PFSK-1 (cell line): ENCODE measurements around the gene PARD3B.

Source experiments
- FOXP2 ChIP-seq: optimal IDR thresholded peaks from 2 replicates; pipeline ENCODE3; 2011; ENCODE audit warnings: borderline replicate concordance, control low read depth, inconsistent platforms; ENCODE audit not compliant: insufficient read depth; ENCODE audit errors: extremely low read length, extremely low read depth
- POLR2AphosphoS5 ChIP-seq: IDR thresholded peaks from 2 replicates; pipeline ENCODE4 v1.6.1; 2012; ENCODE audit warnings: low read depth, mild to moderate bottlenecking, control low read depth, low read length, moderate library complexity
- SIN3A ChIP-seq: IDR thresholded peaks from 2 replicates; pipeline ENCODE4 v1.6.1; 2012; ENCODE audit warnings: mild to moderate bottlenecking, low read length, moderate library complexity, borderline replicate concordance; ENCODE audit not compliant: insufficient read depth
- TAF1 ChIP-seq: IDR thresholded peaks from 2 replicates; pipeline ENCODE4 v1.6.1; 2012; ENCODE audit warnings: low read length, control low read depth, borderline replicate concordance; ENCODE audit not compliant: insufficient read depth
- TF ChIP-seq, protein P1 (sequence below), 2 experiments: IDR thresholded peaks; 2 replicates each; pipeline versions ENCODE4 v1.6.1 to v1.8.0; 2011 to 2012; ENCODE audit warnings: low read depth in 2 of 2, low read length in 2 of 2, control low read depth in 1 of 2, inconsistent platforms in 1 of 2, mild to moderate bottlenecking in 1 of 2, moderate library complexity in 1 of 2; ENCODE audit not compliant: insufficient read depth in 1 of 2

PARD3B gene

DNA sequence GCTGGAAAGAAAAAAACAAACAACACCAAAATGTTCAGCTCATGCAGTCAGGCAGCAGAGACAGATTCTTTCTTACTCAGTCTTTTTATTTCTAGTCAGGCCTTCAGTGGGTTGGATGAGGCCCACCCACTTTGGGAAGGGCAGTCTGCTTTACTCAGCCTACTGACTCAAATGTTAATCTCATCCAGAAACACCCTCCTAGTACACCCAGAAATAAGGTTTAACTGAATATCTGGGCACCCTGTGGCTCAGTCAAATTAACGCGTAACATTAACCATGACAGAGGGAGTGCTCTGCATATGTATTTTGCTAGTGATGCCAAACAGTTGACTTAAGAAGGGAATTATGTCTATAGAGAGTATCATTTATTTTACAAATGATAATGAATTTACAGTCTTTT lies 401.6 kb downstream of the PARD3B start:
- TF ChIP-seq FOXP2 (no peak), POLR2AphosphoS5 (no peak), SIN3A (no peak), TAF1 (no peak)
- TF ChIP-seq, protein P1, sequence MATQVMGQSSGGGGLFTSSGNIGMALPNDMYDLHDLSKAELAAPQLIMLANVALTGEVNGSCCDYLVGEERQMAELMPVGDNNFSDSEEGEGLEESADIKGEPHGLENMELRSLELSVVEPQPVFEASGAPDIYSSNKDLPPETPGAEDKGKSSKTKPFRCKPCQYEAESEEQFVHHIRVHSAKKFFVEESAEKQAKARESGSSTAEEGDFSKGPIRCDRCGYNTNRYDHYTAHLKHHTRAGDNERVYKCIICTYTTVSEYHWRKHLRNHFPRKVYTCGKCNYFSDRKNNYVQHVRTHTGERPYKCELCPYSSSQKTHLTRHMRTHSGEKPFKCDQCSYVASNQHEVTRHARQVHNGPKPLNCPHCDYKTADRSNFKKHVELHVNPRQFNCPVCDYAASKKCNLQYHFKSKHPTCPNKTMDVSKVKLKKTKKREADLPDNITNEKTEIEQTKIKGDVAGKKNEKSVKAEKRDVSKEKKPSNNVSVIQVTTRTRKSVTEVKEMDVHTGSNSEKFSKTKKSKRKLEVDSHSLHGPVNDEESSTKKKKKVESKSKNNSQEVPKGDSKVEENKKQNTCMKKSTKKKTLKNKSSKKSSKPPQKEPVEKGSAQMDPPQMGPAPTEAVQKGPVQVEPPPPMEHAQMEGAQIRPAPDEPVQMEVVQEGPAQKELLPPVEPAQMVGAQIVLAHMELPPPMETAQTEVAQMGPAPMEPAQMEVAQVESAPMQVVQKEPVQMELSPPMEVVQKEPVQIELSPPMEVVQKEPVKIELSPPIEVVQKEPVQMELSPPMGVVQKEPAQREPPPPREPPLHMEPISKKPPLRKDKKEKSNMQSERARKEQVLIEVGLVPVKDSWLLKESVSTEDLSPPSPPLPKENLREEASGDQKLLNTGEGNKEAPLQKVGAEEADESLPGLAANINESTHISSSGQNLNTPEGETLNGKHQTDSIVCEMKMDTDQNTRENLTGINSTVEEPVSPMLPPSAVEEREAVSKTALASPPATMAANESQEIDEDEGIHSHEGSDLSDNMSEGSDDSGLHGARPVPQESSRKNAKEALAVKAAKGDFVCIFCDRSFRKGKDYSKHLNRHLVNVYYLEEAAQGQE (IDR thresholded peaks at IDR 0.05; ENCODE audit: insufficient read depth in 1 of 2, low read depth in 2 of 2, low read length in 2 of 2), result no peak

GRCh38 chr2:204947405-204947804 lies 402.1 kb downstream of the PARD3B start:
- TF ChIP-seq FOXP2, result no peak

DNA sequence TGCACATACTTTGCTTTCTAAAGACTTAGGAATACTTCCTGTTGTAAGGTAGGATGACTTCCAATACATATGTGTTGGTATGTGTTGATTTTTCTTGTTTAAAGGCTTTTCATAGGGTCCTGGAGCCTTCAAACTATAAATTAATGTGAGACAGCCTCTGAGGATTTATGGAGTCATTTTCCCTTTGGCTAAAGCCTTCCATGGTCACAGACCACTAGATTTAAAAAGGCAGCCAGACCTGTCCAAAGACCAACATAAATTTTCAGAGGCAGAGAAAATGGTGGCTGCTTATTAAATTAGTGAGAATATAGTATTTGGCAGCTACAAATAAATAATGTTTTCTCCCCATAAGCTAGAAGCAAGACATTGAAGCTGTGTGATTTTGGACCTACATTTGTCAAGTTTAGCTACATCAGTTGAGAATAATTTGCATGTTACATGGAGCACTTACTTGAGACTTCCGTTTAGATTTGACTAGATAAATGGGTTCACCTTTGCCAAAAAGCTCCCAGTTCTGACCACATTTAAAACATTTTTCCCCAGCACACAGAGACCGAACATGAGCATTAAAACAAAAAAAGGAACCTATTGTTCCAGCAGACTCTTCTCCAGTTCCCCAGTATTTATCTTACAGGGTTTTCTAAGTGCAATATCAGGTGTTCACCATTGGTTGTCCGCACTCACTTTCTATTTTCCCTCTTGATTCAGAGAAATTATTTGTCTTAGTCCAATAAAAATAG lies 402.9 kb downstream of the PARD3B start:
- TF ChIP-seq, protein P1 (IDR thresholded peaks at IDR 0.05; ENCODE audit: insufficient read depth in 1 of 2, low read depth in 2 of 2, low read length in 2 of 2), result no peak
- TF ChIP-seq FOXP2, result no peak

DNA sequence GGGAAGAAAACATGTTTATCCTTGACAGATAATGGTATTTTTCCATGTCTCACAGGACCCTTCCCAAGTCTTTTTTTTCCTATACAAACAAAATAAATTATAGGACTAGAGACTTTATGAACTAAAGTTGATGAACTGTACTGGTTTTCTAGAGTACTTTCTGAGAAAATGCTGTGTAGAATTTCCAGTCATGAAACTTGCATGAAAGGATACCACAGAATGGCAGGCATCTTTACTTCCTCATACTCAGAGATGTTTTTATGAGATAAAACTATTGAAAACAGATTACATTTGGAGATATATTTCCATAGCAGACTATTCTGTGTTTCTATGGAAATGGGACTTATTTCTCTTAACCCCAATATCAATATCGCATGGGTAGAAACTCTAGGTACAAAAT lies 403.5 kb downstream of the PARD3B start:
- TF ChIP-seq, protein P1 (IDR thresholded peaks at IDR 0.05; ENCODE audit: insufficient read depth in 1 of 2, low read depth in 2 of 2, low read length in 2 of 2), result no peak
- TF ChIP-seq SIN3A (no peak), FOXP2 (no peak), TAF1 (no peak)

DNA sequence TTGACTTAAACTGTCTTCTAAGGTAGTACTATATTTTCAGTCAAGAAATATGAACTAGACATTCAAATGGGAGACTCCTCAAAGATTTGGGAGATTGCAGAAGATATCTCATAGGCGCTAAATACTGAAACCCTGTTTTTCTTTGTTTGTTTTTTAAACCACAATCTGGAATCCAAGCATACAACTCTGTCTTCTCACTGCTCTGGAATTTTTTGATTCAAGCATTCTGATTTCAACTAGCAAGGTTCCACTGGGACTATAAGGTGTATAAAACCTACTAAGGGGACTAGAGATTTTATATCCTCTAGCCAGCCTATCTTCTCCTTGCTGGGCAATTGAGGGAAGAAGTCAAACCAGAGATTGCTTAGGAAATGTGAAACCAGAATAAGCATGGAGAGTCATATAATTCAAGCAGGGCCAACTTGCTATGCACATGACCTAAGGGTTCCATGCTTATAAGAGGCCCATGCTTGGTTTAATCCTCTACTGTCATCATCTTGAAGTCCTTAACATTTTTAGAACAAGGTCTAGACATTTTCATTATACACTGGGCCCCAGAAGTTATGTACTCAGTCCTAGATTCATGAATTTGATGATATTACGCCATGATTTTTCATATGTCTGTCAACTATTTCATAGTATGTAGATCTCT lies 405.5 kb downstream of the PARD3B start:
- TF ChIP-seq FOXP2 (no peak), SIN3A (no peak), TAF1 (no peak), POLR2AphosphoS5 (no peak)
- TF ChIP-seq, protein P1 (IDR thresholded peaks at IDR 0.05; ENCODE audit: insufficient read depth in 1 of 2, low read depth in 2 of 2, low read length in 2 of 2), result no peak
